NCI-H128 (cell line): ENCODE results near the gene LORICRIN.
A peak's percentile ranks its signal among the peaks of the same experiment; 100 is the strongest.
"Not testable (repeated sequence)": the region's sequence is repeated elsewhere in the genome, so short reads cannot be mapped to it uniquely, and the experiment has no call there.

ENCODE experiments used
- DNase-seq: peaks from one replicate; lab custom pipeline; 2025; ENCODE audit not compliant: unreplicated experiment; lab: John Stamatoyannopoulos, UW

The LORICRIN gene, protein sequence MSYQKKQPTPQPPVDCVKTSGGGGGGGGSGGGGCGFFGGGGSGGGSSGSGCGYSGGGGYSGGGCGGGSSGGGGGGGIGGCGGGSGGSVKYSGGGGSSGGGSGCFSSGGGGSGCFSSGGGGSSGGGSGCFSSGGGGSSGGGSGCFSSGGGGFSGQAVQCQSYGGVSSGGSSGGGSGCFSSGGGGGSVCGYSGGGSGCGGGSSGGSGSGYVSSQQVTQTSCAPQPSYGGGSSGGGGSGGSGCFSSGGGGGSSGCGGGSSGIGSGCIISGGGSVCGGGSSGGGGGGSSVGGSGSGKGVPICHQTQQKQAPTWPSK

GRCh38 chr1:153259387-153259786 lies at the start of gene LORICRIN:
Gene LORICRIN (plus strand): TSS chr1:153259687. CDS start chr1:153260950, 1,263 bp downstream.
- no peak for DNase-seq

GRCh38 chr1:153210206-153210605 lies 49.3 kb upstream of the LORICRIN start:
- DNase-seq = no peak

DNA sequence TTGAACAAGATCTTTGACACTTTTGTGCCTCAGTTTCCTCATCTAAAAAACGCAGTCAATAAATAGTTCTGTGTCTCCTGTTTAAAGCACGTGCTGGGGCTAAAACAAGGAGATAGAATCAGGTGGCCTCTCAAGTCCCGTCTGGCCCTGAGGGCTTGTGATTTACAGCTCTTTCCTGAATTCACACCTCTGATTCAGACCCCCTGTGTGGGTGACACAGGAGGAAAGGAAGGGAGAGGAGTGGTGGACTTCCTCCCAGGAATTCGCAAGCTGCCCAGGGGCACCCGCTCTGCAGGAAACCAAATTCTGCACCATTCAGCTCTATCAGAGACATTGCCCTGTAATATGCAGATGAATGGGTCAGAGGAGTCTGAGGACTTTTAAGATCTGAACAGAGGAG lies 47.3 kb upstream of the LORICRIN start:
- no peak for DNase-seq

- no peak for DNase-seq
Observed at GRCh38 chr1:153213519-153213918, 46.0 kb upstream of the LORICRIN start.

GRCh38 chr1:153217212-153217611 lies 42.3 kb upstream of the LORICRIN start, which contains the start of gene PRR9:
Gene PRR9 (plus strand): TSS chr1:153217584. CDS start chr1:153218145, 561 bp downstream.
- DNase-seq = no peak

GRCh38 chr1:153217744-153218416 lies 41.6 kb upstream of the LORICRIN start:
- no peak for DNase-seq

DNA sequence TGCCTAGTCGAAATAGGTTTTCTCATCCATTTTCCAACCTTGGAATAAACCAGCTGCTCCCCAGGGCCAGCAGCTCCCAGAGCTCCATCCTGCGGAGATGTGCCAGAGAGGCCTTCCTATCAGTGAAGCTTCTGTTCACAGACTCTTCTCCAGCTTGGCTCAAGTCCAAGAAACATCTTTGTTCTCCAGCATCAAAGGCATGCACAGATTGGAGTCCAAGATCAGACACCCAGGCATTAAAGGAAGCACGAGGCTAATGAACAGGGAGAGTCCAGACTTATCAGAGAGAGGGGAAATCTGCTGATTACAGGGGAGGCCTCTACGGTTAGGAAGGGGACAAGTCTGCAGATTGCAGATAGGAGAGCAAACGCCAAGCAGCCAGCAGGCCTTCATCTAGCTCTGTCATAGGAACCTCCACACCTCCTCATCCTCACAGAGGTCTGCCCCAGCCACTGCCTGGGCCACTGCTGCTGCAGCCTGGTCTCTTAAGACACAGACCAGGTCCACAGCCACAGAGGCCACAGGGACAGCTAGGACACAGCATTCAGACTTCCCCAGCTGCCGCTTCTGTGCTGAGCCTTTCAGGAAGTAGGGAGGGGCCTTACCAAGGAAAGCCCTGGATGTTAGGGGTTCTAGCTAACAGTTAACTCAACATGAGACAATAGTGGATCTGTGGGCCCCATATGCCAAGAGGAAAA lies 38.7 kb upstream of the LORICRIN start:
- no peak for DNase-seq

DNA sequence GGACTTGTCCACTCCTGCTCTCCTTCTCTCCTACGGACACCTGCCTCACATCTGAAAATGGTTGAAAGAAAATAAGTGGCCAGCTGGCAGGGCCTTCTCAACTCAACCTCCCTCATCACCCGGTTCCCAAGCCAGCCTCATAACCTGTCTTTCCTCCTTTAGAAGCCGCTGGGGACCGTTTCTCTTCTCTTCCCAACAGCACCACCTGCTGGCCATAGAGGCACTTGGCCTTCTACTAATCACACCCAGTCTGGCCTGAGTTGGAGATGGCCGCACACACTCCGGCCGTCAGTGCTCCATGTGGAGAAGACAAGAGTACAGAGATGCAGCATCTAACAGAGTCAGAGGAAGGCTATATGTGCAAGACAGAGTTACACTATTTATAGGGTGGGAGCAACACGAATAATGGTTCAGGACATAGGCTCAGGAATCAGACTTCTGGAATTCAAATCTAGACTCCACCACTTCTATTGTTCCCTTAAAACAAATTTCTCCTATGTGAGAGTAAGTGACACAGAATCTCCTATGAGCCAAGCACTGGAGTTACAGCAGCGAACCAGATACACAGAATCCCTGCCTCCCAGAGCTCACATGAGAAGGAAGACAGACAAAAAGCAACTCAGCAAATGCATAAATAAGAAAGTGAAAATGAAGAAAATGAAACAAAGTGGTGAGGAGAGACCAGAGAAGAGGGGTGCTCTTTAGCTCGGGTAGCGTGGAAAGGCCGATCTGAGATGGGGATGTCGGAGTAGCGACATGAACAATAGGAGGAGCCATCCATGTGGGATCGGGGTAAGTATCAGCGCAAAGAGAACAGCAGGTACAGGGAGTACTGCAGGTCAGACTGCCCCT lies 36.2 kb upstream of the LORICRIN start:
- DNase-seq = peak; percentile 60

GRCh38 chr1:153227810-153228209 lies 31.7 kb upstream of the LORICRIN start:
- DNase-seq = no peak

DNA sequence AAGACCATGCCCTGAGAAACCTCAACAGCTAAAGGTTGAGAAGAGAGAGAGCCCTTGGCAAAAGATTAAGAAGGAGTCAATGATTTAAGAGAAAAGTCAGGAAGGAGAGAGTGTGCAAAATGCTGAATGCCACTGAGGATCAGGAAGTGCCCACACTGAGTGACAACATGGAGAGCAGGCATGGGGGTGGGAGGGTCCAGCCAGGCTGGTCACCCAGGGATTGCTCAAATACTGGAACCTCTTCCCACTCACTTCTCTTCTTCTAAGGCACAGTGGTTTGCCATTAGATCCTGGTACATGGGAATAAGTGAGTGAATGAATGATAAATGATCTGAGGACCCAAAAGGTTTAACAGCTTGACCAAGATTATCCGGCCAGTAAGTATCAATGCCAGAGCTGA lies 31.0 kb upstream of the LORICRIN start:
- DNase-seq = no peak

DNA sequence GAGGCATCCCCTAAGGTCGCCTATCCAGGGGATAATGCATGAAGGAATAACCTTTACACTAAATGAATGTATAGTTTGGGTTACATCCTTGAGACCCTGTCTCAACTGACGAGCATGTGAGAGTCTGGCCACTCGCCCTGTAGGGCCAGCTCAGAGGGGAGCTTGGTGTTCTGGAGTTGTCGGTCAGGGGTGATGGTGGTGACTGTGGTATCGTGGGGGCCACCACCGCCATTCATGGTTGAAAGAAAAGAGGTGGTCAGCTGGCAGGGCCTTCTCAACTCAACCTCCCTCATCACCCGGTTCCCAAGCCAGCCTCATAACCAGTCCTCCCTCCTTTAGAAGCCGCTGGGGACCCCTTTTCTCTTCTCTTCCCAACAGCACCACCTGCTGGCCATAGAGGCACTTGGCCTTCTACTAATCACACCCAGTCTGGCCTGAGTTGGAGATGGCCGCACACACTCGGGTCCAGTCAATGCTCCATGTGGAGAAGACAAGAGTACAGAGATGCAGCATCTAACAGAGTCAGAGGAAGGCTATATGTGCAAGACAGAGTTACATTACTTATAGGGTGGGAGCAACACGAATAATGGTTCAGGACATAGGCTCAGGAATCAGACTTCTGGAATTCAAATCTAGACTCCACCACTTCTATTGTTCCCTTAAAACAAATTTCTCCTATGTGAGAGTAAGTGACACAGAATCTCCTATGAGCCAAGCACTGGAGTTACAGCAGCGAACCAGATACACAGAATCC lies 30.2 kb upstream of the LORICRIN start:
- not testable (repeated sequence) for DNase-seq

DNA sequence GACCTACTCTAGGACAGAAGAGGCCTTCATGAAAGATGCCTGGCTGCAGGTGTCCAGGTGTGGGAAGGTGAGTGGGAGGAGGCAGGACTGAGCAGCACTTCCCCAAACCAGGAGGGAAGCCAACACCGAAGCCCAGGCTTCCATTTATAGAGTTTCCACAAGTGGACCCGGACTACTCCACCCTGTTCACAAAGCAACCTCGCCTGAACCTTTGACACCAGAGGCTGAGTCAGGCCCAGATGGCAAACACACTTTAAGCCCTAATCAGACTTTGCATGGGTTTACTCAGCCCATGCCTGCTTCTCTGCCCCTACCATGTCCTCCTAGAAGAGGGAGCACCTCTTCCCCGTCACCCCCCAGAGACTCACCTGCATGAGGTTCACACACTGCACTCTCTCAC lies 28.1 kb upstream of the LORICRIN start:
- DNase-seq = no peak

- no peak for DNase-seq
Observed at GRCh38 chr1:153231785-153232184, 27.7 kb upstream of the LORICRIN start.

DNA sequence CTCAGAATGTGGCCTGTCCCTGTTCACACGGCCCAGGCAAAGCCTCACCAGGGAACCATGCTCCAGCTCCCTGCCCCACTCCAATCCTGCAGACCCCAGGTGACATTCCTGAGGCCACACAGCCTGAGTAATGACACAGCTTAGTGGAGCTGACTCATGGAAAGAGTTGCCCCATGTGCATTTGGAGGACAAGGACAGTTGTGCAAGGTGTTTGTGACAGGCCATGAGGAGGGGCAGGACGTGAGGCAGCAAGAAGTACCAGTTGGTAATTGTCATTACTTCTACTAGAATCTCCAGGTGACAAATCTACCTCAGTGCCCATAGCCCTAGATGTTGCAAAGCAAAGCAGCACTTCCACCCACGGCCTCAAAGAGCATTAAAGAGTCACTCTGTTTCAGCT lies 26.9 kb upstream of the LORICRIN start:
- no peak for DNase-seq

DNA sequence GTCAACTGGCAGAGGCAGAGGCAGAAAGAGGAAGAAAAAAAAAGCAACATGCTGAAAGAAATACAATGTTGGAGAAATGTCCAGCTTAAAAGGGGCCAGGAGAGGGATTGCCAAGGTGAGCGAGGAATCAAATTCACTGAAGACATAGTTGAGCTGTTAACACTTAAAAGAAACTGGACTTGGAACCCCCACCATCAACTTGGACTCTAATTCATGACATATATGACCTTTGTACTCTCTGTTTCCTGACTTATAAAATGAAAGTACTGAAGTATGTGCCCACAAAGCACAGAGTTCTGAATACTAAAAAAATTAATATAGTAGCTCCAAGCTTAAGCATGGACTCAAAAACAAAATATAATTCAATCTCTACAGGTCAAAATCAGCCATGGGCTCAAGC lies 26.0 kb upstream of the LORICRIN start:
- DNase-seq = no peak

- no peak for DNase-seq
Observed at GRCh38 chr1:153238527-153238926, 21.0 kb upstream of the LORICRIN start.

- DNase-seq = no peak
Observed at GRCh38 chr1:153242160-153242559, 17.3 kb upstream of the LORICRIN start.

DNA sequence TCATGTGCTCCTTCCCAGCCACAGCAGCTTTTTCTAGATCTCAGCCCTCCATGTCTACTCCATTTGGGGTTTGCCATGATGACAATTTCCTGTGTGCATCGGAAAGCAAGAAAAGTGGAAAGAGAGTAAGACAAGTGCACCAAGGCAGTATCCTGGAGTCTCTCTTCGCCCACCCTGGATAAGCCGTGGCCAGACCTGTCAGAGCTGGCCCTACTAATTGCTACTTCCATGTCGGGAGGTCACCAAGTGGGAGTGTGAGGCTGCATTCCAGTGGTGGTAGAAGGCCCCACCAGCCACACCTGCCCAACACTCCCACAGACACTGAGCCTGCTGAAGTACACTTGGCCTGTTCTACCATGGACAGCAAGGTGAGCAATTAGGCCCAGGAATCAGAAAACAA lies 14.0 kb upstream of the LORICRIN start:
- DNase-seq = no peak

DNA sequence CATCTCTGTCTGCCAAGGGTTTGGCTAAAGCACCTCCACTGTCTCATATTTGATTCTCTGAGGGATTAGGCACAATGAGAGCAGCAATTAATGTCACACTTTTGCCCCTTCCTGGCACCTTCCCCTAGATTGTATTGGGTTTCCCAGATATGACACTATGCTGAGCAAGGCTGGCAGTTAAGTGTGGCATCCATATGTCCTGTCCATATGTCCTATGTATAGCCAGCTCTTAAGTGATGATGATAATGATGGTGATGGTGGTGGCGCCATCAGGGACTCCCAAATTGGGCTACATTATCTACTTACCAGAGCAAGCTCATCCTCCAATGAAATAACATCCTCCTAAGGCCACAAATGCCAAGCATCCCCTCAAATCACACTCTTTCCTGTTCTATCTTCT lies 13.5 kb upstream of the LORICRIN start:
- DNase-seq = no peak

- DNase-seq = no peak
Observed at GRCh38 chr1:153246825-153247224, 12.7 kb upstream of the LORICRIN start.
